Measurements from ENCODE around the gene PECR.

- TF ChIP-seq CTCF (conservative IDR thresholded peaks at IDR 0.05; ENCODE audit: low read depth, low read length) (no peak), EZH2phosphoT487 (IDR thresholded peaks at IDR 0.05; ENCODE audit: borderline replicate concordance, low read length) (no peak), EZH2 (IDR thresholded peaks at IDR 0.05; ENCODE audit: low read length, unreplicated experiment) (no peak)
Measured at GRCh38 chr2:216119986-216120385, 38.4 kb upstream of the PECR start.
